B cell (primary cell): ENCODE data around the gene MYBPC3. TPM values are rescaled to one million over a fixed set of nuclear protein-coding genes. Genes with fewer than 3 reads are reported as not detected.

ENCODE experiments used
- ATAC-seq: fragments of 200-7000 bp; cut with Tn5 transposase; one replicate; pipeline ENCODE4 v1.10.0; 2021; ENCODE audit warnings: low read depth, mild to moderate bottlenecking, moderate number of reproducible peaks, moderate library complexity
- CTCF ChIA-PET: fragments of 350-600 bp; sonication (Branson Sonifier 250); formaldehyde crosslinking; loops from one replicate; lab custom pipeline; 2021; ENCODE audit warnings: antibody characterized with exemption, inconsistent platforms; lab: Charles Lee
- POLR2A ChIA-PET: fragments of 350-600 bp; sonication (Branson Sonifier 250); formaldehyde crosslinking; loops from one replicate; lab custom pipeline; 2021; ENCODE audit warnings: antibody characterized with exemption; lab: Charles Lee
- DNase-seq: peaks from one replicate; pipeline ENCODE4 v3.0.0; 2013
- H2AFZ ChIP-seq: 2 replicates; pipeline ENCODE4 v1.6.1; 2012; ENCODE audit warnings: mild to moderate bottlenecking, low read depth, low read length; ENCODE audit not compliant: insufficient read depth, poor library complexity, severe bottlenecking
- H3K27ac ChIP-seq, 2 donors: 1 replicate in 1 of 2; 2 replicates in 1 of 2; pipeline ENCODE4 v1.5.1; 2012 to 2013; ENCODE audit warnings: low read length in 2 of 2, mild to moderate bottlenecking in 2 of 2, moderate library complexity in 1 of 2
- H3K27me3 ChIP-seq, 4 experiments: fragments of 200-600 bp in 1 of 4; sonication (generic) in 1 of 4; replicated peaks in 1 of 4; 1 replicate in 2 of 4; 2 replicates in 2 of 4; pipeline versions ENCODE4 v1.6.1 to v1.7.0; 2013 to 2016; ENCODE audit warnings: low read length in 3 of 4, mild to moderate bottlenecking in 2 of 4, mixed read lengths in 1 of 4, moderate library complexity in 1 of 4; ENCODE audit not compliant: insufficient read depth in 4 of 4, control insufficient read depth in 3 of 4; ENCODE audit errors: control extremely low read depth in 1 of 4
- H3K36me3 ChIP-seq, 2 experiments: replicated peaks in 1 of 2; 1 replicate in 1 of 2; 2 replicates in 1 of 2; pipeline versions ENCODE4 v1.6.1 to v1.7.1; 2013; ENCODE audit warnings: low read length in 1 of 2; ENCODE audit not compliant: insufficient read depth in 2 of 2, control insufficient read depth in 1 of 2; ENCODE audit errors: control extremely low read depth in 1 of 2, extremely low read depth in 1 of 2
- H3K4me1 ChIP-seq, 2 donors: fragments of 200-600 bp in 1 of 2; sonication (generic) in 1 of 2; 1 replicate in 1 of 2; 2 replicates in 1 of 2; pipeline versions ENCODE4 v1.5.1 to v1.6.1; 2013 to 2017; ENCODE audit warnings: low read length in 2 of 2; ENCODE audit not compliant: control insufficient read depth in 2 of 2, insufficient read depth in 2 of 2
- H3K4me2 ChIP-seq: replicated peaks from 2 replicates; pipeline ENCODE3; 2012; ENCODE audit warnings: mild to moderate bottlenecking, low read depth, low read length; ENCODE audit not compliant: poor library complexity, severe bottlenecking
- H3K4me3 ChIP-seq, 5 experiments: fragments of 200-600 bp in 1 of 5; sonication (generic) in 1 of 5; 1 replicate in 3 of 5; 2 replicates in 2 of 5; pipeline versions ENCODE4 v1.5.1 to v1.7.0; 2011 to 2016; ENCODE audit warnings: low read length in 4 of 5, mild to moderate bottlenecking in 4 of 5, low read depth in 2 of 5, control low read depth in 1 of 5, moderate library complexity in 1 of 5; ENCODE audit not compliant: insufficient read depth in 1 of 5; ENCODE audit errors: control extremely low read depth in 1 of 5, extremely low read depth in 1 of 5
- H3K79me2 ChIP-seq: fragments of 200-600 bp; sonication (generic); one replicate; pipeline ENCODE4 v1.6.0; 2016; ENCODE audit warnings: low read length; ENCODE audit not compliant: control insufficient read depth, insufficient read depth
- H3K9ac ChIP-seq: fragments of 200-600 bp; sonication (generic); 2 replicates; pipeline ENCODE4 v1.6.1; 2017; ENCODE audit warnings: mild to moderate bottlenecking, low read length, moderate library complexity
- H3K9me3 ChIP-seq, 3 donors: one replicate each; pipeline versions ENCODE4 v1.6.1 to v1.7.1; 2013; ENCODE audit warnings: low read length in 2 of 3; ENCODE audit not compliant: control insufficient read depth in 2 of 3, insufficient read depth in 1 of 3; ENCODE audit errors: control extremely low read depth in 1 of 3
- H4K20me1 ChIP-seq: 2 replicates; pipeline ENCODE4 v1.6.0; 2012; ENCODE audit warnings: mild to moderate bottlenecking, low read length; ENCODE audit not compliant: insufficient read depth, control insufficient read depth, poor library complexity, severe bottlenecking
- H3K27ac Mint-ChIP-seq: one replicate; pipeline ENCODE4 v1.8.0; 2021; ENCODE audit warnings: mixed read lengths
- H3K27me3 Mint-ChIP-seq: one replicate; pipeline ENCODE4 v1.8.0; 2021; ENCODE audit warnings: mixed read lengths
- H3K4me1 Mint-ChIP-seq: one replicate; pipeline ENCODE4 v1.8.0; 2021; ENCODE audit warnings: mixed read lengths
- H3K4me3 Mint-ChIP-seq: one replicate; pipeline ENCODE4 v1.8.0; 2021; ENCODE audit warnings: mixed read lengths
- H3K9me3 Mint-ChIP-seq: one replicate; pipeline ENCODE4 v1.8.0; 2022; ENCODE audit warnings: mixed read lengths; ENCODE audit not compliant: insufficient read depth
- EZH2 ChIP-seq: IDR thresholded peaks from 2 replicates; pipeline ENCODE4 v1.6.1; 2012; ENCODE audit warnings: borderline replicate concordance, low read depth, mild to moderate bottlenecking, moderate library complexity, low read length; ENCODE audit not compliant: insufficient read depth, poor library complexity, severe bottlenecking
- WGBS: methylation state at CpG from one replicate; pipeline ENCODE4 v1.1.5; 2013; ENCODE audit warnings: missing lambda C conversion rate; ENCODE audit not compliant: insufficient coverage; 5-methylcytosine and 5-hydroxymethylcytosine counted together
- intact Hi-C: fragments of 100-400 bp; cut with micrococcal nuclease; formaldehyde crosslinking; loops from one replicate; pipeline ENCODE4 v1.10.0; 2022
- polyA plus RNA-seq: library from polyadenylated mRNA; depleted of rRNA; stranded (reverse); fragments of >200 nt; gene quantifications from 2 replicates; pipeline ENCODE4 v1.2.3, GENCODE V29; 2012
- total RNA-seq, 2 donors: library from RNA; stranded (reverse); fragments of 120-200 nt in 1 of 2; gene quantifications; 1 replicate in 1 of 2; 2 replicates in 1 of 2; pipeline versions ENCODE4 v1.2.3 to v1.2.4, GENCODE V29; 2013 to 2022
- TF ChIP-seq, protein P1 (sequence below): fragments of 200-600 bp; IDR thresholded peaks from one replicate; pipeline ENCODE4 v1.8.0; 2022; ENCODE audit warnings: antibody characterized with exemption, mild to moderate bottlenecking

Gene MYBPC3
- total and polyA plus RNA-seq, 2 donors (not counting 1 experiment from before 2014, with no cell fraction given), result 0.67 to 1.4 TPM

DNA sequence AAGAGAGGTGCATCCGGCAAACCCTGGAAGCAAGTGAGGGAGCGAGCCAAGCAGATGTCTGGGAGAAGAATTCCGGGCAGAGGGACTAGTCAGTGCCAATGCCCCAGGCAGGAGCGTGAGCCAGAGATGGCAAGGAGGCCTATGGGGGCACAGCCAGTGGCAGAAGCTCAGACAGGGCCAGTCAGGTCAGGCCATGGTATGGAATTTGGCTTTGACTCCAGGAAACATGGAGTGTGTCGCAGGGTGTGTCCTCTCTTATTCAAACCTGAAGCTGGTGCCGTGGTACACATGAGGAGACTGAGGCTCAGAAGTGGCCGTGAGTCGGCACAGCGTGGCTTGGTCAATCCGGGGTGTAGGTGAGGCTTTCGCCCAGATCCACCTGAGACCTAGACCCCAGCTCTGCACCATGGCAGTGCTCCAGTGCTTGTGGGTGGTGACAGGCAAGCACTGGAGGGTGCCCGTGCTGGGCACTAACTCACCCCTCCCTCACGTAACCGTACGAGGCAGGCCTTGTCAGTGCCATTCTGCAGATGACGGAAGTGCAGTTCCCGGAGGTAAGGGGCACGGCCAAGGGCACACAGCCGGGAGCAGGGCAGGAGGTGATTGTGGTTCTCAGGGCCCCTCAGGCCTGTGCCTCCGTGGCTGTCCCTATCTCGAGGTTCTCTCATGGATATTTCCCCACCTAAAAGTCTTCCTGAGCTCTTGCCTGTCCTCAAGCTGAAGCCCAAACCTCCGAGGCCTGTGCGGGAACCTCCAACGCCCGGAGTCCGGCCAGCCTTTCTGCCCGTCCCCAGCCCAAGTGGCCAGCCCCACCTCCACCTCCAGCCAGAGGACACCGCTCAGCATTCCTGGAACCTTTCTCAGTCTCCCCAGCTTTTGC, 36.4 kb upstream of the MYBPC3 start:
- Histone ChIP-seq H3K79me2 (peaks cover 17% of the 10 kb centered on the region), H3K36me3 (no peaks in the 10 kb centered on the region), H3K27me3 (no peaks in the 10 kb centered on the region), H3K4me1 (peaks cover 20 to 41% of the 10 kb centered on the region in 2 donors), H4K20me1 (no peaks in the 10 kb centered on the region), H3K4me3 (no peak overlapping the region), H3K4me2 (no peak overlapping the region), H3K27ac (no peak overlapping the region), H3K9me3 (no peaks in the 10 kb centered on the region), H3K9ac (no peak overlapping the region), H2AFZ (no peak overlapping the region)
- Mint-ChIP-seq H3K27ac (peak overlapping the region; percentile 20), H3K9me3 (no peaks in the 10 kb centered on the region), H3K27me3 (no peaks in the 10 kb centered on the region), H3K4me1 (peaks cover 36% of the 10 kb centered on the region), H3K4me3 (no peak overlapping the region)
- intact Hi-C loops, result no loop called here
- POLR2A ChIA-PET, result interaction anchor here (2.2 kb wide), 1 partner anchor 10 kb away, joined by 7 read pairs; the partner anchor contains the start of gene SPI1
- TF ChIP-seq EZH2, result no peak
- TF ChIP-seq, protein P1, sequence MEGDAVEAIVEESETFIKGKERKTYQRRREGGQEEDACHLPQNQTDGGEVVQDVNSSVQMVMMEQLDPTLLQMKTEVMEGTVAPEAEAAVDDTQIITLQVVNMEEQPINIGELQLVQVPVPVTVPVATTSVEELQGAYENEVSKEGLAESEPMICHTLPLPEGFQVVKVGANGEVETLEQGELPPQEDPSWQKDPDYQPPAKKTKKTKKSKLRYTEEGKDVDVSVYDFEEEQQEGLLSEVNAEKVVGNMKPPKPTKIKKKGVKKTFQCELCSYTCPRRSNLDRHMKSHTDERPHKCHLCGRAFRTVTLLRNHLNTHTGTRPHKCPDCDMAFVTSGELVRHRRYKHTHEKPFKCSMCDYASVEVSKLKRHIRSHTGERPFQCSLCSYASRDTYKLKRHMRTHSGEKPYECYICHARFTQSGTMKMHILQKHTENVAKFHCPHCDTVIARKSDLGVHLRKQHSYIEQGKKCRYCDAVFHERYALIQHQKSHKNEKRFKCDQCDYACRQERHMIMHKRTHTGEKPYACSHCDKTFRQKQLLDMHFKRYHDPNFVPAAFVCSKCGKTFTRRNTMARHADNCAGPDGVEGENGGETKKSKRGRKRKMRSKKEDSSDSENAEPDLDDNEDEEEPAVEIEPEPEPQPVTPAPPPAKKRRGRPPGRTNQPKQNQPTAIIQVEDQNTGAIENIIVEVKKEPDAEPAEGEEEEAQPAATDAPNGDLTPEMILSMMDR, result no peak
- ATAC-seq (no peak), DNase-seq (no peak)
- 97% methylated on average over 28 of the region's 28 CpGs for WGBS
- CTCF ChIA-PET, result interaction anchor here (0.6 to 2.8 kb wide), 6 partner anchors 11 to 584 kb away, joined by 3 to 17 read pairs (median 4); no protein-coding TSS in a partner anchor
